Measurements from ENCODE around the gene ROPN1L.

- TF ChIP-seq CTCF (IDR thresholded peaks at IDR 0.05) (no peak), POLR2A (IDR thresholded peaks at IDR 0.05) (no peak)
Observed at GRCh38 chr5:10420468-10420867, 21.2 kb upstream of the ROPN1L start.

All from body of pancreas (tissue), 4 donors.